Stimulated activated naive CD8-positive, alpha-beta T cell treated with anti-CD3 and anti-CD28 coated beads, Interleukin-15, amount 100 ng/mL, for 72 hours (primary cell): Measurements from ENCODE around the gene KCNQ4.
A peak's percentile ranks its signal among the peaks of the same experiment; 100 is the strongest.

Experiments used
- ATAC-seq: fragments of 150-1000 bp; cut with Tn5 transposase; 2 replicates; pipeline ENCODE4 v1.10.0; 2021; ENCODE audit warnings: mild to moderate bottlenecking, moderate library complexity
- DNase-seq, 2 donors: peaks; one replicate each; pipeline ENCODE4 v3.0.0; 2021 to 2022
- H3K27ac Mint-ChIP-seq, 2 donors: one replicate each; pipeline ENCODE4 v1.8.0; 2022; ENCODE audit warnings: mild to moderate bottlenecking in 2 of 2, mixed read lengths in 2 of 2, moderate library complexity in 2 of 2
- H3K27me3 Mint-ChIP-seq: one replicate; pipeline ENCODE4 v1.8.0; 2022; ENCODE audit warnings: mixed read lengths
- H3K4me1 Mint-ChIP-seq: one replicate; pipeline ENCODE4 v1.8.0; 2022; ENCODE audit warnings: mild to moderate bottlenecking, mixed read lengths
- H3K4me3 Mint-ChIP-seq, 2 donors: one replicate each; pipeline ENCODE4 v1.8.0; 2022; ENCODE audit warnings: mild to moderate bottlenecking in 2 of 2, mixed read lengths in 2 of 2, moderate library complexity in 1 of 2
- H3K9me3 Mint-ChIP-seq, 2 donors: one replicate each; pipeline ENCODE4 v1.8.0; 2022; ENCODE audit warnings: mixed read lengths in 2 of 2

KCNQ4 gene

GRCh38 chr1:40808444-40808843 lies 24.9 kb downstream of the KCNQ4 start:
- Mint-ChIP-seq H3K27me3 (peaks cover 3% of the 10 kb centered on the region), H3K4me3 (no peak overlapping the region), H3K9me3 (no peaks in the 10 kb centered on the region), H3K4me1 (peaks cover 24% of the 10 kb centered on the region), H3K27ac (peak overlapping the region in 1 of 2 donors; percentile 52)
- ATAC-seq, result no peak
- DNase-seq, result no peak

GRCh38 chr1:40808909-40809308 lies 25.3 kb downstream of the KCNQ4 start:
- peak overlapping the region in 1 of 2 donors; percentile 52 for H3K4me3 Mint-ChIP-seq
- DNase-seq (no peak), ATAC-seq (peak; percentile 5)
- H3K9me3 Mint-ChIP-seq, result no peaks in the 10 kb centered on the region
- no peaks in the 10 kb centered on the region for H3K27me3 Mint-ChIP-seq
- peak overlapping the region in 1 of 2 donors; percentile 52 for H3K27ac Mint-ChIP-seq
- H3K4me1 Mint-ChIP-seq, result peaks cover 24% of the 10 kb centered on the region

- no peaks in the 10 kb centered on the region for H3K9me3 Mint-ChIP-seq
- no peak for ATAC-seq
- peaks cover 24% of the 10 kb centered on the region for H3K4me1 Mint-ChIP-seq
- no peak overlapping the region for H3K27ac Mint-ChIP-seq
- no peak for DNase-seq
- H3K27me3 Mint-ChIP-seq, result no peaks in the 10 kb centered on the region
- no peak overlapping the region for H3K4me3 Mint-ChIP-seq
Measured at GRCh38 chr1:40810927-40811326, 27.3 kb downstream of the KCNQ4 start.

GRCh38 chr1:40815420-40815819 lies 31.8 kb downstream of the KCNQ4 start:
- DNase-seq (no peak), ATAC-seq (no peak)
- H3K4me3 Mint-ChIP-seq, result no peak overlapping the region
- H3K9me3 Mint-ChIP-seq, result no peaks in the 10 kb centered on the region
- H3K27me3 Mint-ChIP-seq, result peaks cover 10% of the 10 kb centered on the region
- peaks cover 24% of the 10 kb centered on the region for H3K4me1 Mint-ChIP-seq
- H3K27ac Mint-ChIP-seq, result no peak overlapping the region

- peak overlapping the region; percentile 75 to 90 for H3K4me3 Mint-ChIP-seq
- H3K4me1 Mint-ChIP-seq, result peaks cover 21% of the 10 kb centered on the region
- DNase-seq (no peak), ATAC-seq (no peak)
- H3K27ac Mint-ChIP-seq, result peak overlapping the region in 1 of 2 donors; percentile 27
- H3K27me3 Mint-ChIP-seq, result peaks cover 10% of the 10 kb centered on the region
- no peaks in the 10 kb centered on the region for H3K9me3 Mint-ChIP-seq
Measured at GRCh38 chr1:40817791-40818263, 34.2 kb downstream of the KCNQ4 start.

GRCh38 chr1:40818264-40818961 lies 34.8 kb downstream of the KCNQ4 start:
- H3K9me3 Mint-ChIP-seq, result no peaks in the 10 kb centered on the region
- H3K27ac Mint-ChIP-seq, result peak overlapping the region in 1 of 2 donors; percentile 55
- H3K27me3 Mint-ChIP-seq, result peaks cover 10% of the 10 kb centered on the region
- peak; percentile 96 for ATAC-seq
- H3K4me1 Mint-ChIP-seq, result peaks cover 21% of the 10 kb centered on the region
- H3K4me3 Mint-ChIP-seq, result peak overlapping the region; percentile 75 to 90
- peak; percentile 83 to 88 for DNase-seq

GRCh38 chr1:40819101-40819500 lies 35.5 kb downstream of the KCNQ4 start:
- ATAC-seq (no peak), DNase-seq (no peak)
- Mint-ChIP-seq H3K27me3 (peaks cover 10% of the 10 kb centered on the region), H3K9me3 (no peaks in the 10 kb centered on the region), H3K4me1 (peaks cover 21% of the 10 kb centered on the region), H3K4me3 (peak overlapping the region; percentile 75 to 90), H3K27ac (no peak overlapping the region)

GRCh38 chr1:40820251-40820797 lies 36.7 kb downstream of the KCNQ4 start:
- H3K9me3 Mint-ChIP-seq, result no peaks in the 10 kb centered on the region
- peaks cover 26% of the 10 kb centered on the region for H3K4me1 Mint-ChIP-seq
- H3K27me3 Mint-ChIP-seq, result peaks cover 10% of the 10 kb centered on the region
- DNase-seq (no peak), ATAC-seq (no peak)
- H3K4me3 Mint-ChIP-seq, result no peak overlapping the region
- H3K27ac Mint-ChIP-seq, result peak overlapping the region in 1 of 2 donors; percentile 21

GRCh38 chr1:40820911-40821693 lies 37.5 kb downstream of the KCNQ4 start:
- no peak overlapping the region for H3K4me3 Mint-ChIP-seq
- H3K9me3 Mint-ChIP-seq, result no peaks in the 10 kb centered on the region
- peaks cover 34% of the 10 kb centered on the region for H3K4me1 Mint-ChIP-seq
- peaks cover 10% of the 10 kb centered on the region for H3K27me3 Mint-ChIP-seq
- DNase-seq (no peak), ATAC-seq (no peak)
- H3K27ac Mint-ChIP-seq, result no peak overlapping the region

GRCh38 chr1:40822890-40823289 lies 39.3 kb downstream of the KCNQ4 start:
- H3K27ac Mint-ChIP-seq, result no peak overlapping the region
- no peak overlapping the region for H3K4me3 Mint-ChIP-seq
- H3K9me3 Mint-ChIP-seq, result no peaks in the 10 kb centered on the region
- peaks cover 44% of the 10 kb centered on the region for H3K4me1 Mint-ChIP-seq
- no peaks in the 10 kb centered on the region for H3K27me3 Mint-ChIP-seq
- DNase-seq, result no peak
- no peak for ATAC-seq

GRCh38 chr1:40823345-40823744 lies 39.8 kb downstream of the KCNQ4 start:
- Mint-ChIP-seq H3K4me1 (peaks cover 39% of the 10 kb centered on the region), H3K27ac (no peak overlapping the region), H3K9me3 (no peaks in the 10 kb centered on the region), H3K4me3 (no peak overlapping the region), H3K27me3 (no peaks in the 10 kb centered on the region)
- ATAC-seq (no peak), DNase-seq (no peak)

- H3K27me3 Mint-ChIP-seq, result no peaks in the 10 kb centered on the region
- DNase-seq, result no peak
- H3K9me3 Mint-ChIP-seq, result no peaks in the 10 kb centered on the region
- no peak overlapping the region for H3K4me3 Mint-ChIP-seq
- ATAC-seq, result peak; percentile 13
- peak overlapping the region; percentile 60 to 81 for H3K27ac Mint-ChIP-seq
- peaks cover 33% of the 10 kb centered on the region for H3K4me1 Mint-ChIP-seq
Measured at GRCh38 chr1:40823983-40824382, 40.4 kb downstream of the KCNQ4 start.

GRCh38 chr1:40824591-40825434 lies 41.2 kb downstream of the KCNQ4 start:
- DNase-seq (no peak), ATAC-seq (no peak)
- no peak overlapping the region for H3K4me3 Mint-ChIP-seq
- peak overlapping the region in 1 of 2 donors; percentile 91 for H3K27ac Mint-ChIP-seq
- H3K27me3 Mint-ChIP-seq, result no peaks in the 10 kb centered on the region
- no peaks in the 10 kb centered on the region for H3K9me3 Mint-ChIP-seq
- peaks cover 27% of the 10 kb centered on the region for H3K4me1 Mint-ChIP-seq

- peak overlapping the region in 1 of 2 donors; percentile 91 for H3K27ac Mint-ChIP-seq
- H3K27me3 Mint-ChIP-seq, result no peaks in the 10 kb centered on the region
- H3K4me1 Mint-ChIP-seq, result peaks cover 27% of the 10 kb centered on the region
- H3K4me3 Mint-ChIP-seq, result no peak overlapping the region
- peak in 1 of 2 donors; percentile 36 for DNase-seq
- peak; percentile 75 for ATAC-seq
- H3K9me3 Mint-ChIP-seq, result no peaks in the 10 kb centered on the region
Measured at GRCh38 chr1:40825435-40825788, 41.8 kb downstream of the KCNQ4 start.

GRCh38 chr1:40825996-40826395 lies 42.4 kb downstream of the KCNQ4 start:
- H3K4me3 Mint-ChIP-seq, result no peak overlapping the region
- H3K27ac Mint-ChIP-seq, result no peak overlapping the region
- no peaks in the 10 kb centered on the region for H3K27me3 Mint-ChIP-seq
- peaks cover 27% of the 10 kb centered on the region for H3K4me1 Mint-ChIP-seq
- ATAC-seq, result no peak
- DNase-seq, result no peak
- H3K9me3 Mint-ChIP-seq, result no peaks in the 10 kb centered on the region
